Bronchial epithelial cell (primary cell): ENCODE results near the gene PHOX2A. TPM values are rescaled to one million over a fixed set of nuclear protein-coding genes. Genes with fewer than 3 reads are reported as not detected.
A peak's percentile ranks its signal among the peaks of the same experiment; 100 is the strongest.

Experiments
- DNase-seq: peaks from one replicate; pipeline ENCODE4 v3.0.0-alpha.2; 2010; ENCODE audit warnings: low read depth
- FAIRE-seq: peaks from 2 replicates; lab custom pipeline; 2011; peaks lifted over from hg19 to GRCh38; lab: Jason Lieb, UNC
- H3K27me3 ChIP-seq: 2 replicates; pipeline ENCODE4 v1.5.1; 2011; ENCODE audit warnings: low read length; ENCODE audit not compliant: control insufficient read depth, insufficient read depth
- H3K36me3 ChIP-seq: 2 replicates; pipeline ENCODE4 v1.5.1; 2011; ENCODE audit warnings: low read length; ENCODE audit not compliant: control insufficient read depth, insufficient read depth
- H3K4me3 ChIP-seq: 2 replicates; pipeline ENCODE4 v1.5.1; 2011; ENCODE audit warnings: mild to moderate bottlenecking, low read depth, low read length, control low read depth
- total RNA-seq: library from RNA; depleted of rRNA; stranded (reverse); fragments of >200 nt; gene quantifications from 2 replicates; pipeline ENCODE4 v1.2.1, GENCODE V29; 2014
- TF ChIP-seq, protein P1 (sequence below): IDR thresholded peaks from 2 replicates; pipeline ENCODE4 v1.5.1; 2011; ENCODE audit warnings: mild to moderate bottlenecking, moderate library complexity, low read length, control low read depth, inconsistent platforms; ENCODE audit not compliant: insufficient read depth, severe bottlenecking

Gene PHOX2A
- total RNA-seq, 1 donor from 2014 or later: not detected

DNA sequence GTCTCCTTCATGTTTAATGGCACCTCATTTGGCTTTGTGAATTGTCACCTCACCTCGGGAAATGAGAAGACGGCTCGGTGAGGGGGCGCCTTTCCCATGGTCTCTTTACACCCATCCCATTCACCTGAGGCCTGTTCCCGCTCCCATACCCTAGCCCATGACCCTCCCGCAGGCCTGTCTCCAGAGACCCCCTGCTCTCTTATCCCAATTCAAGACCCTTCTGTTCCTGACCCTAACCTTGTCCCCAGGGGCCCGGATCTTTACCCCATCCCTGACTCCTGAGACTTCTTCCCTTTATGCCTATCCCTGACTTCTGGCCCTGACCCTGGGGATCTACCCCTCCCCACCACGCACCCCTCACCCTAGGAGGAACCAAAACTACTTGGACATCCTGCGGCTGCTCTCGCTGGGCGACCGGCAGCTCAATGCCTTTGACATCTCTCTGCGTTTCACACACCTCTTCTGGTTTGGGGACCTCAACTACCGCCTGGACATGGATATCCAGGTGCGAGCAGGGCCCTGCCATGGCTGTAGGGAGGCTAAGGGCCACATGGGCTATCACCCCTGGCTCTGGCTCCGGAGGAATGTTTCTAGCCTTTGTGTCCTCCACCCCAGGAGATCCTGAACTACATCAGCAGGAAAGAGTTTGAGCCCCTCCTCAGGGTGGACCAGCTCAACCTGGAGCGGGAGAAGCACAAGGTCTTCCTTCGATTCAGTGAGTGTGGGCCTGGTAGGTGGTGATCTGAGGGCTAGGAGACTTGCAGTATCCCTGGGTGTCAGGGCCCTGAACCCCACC is 11.5 kb downstream of the PHOX2A start:
- TF ChIP-seq, protein P1, sequence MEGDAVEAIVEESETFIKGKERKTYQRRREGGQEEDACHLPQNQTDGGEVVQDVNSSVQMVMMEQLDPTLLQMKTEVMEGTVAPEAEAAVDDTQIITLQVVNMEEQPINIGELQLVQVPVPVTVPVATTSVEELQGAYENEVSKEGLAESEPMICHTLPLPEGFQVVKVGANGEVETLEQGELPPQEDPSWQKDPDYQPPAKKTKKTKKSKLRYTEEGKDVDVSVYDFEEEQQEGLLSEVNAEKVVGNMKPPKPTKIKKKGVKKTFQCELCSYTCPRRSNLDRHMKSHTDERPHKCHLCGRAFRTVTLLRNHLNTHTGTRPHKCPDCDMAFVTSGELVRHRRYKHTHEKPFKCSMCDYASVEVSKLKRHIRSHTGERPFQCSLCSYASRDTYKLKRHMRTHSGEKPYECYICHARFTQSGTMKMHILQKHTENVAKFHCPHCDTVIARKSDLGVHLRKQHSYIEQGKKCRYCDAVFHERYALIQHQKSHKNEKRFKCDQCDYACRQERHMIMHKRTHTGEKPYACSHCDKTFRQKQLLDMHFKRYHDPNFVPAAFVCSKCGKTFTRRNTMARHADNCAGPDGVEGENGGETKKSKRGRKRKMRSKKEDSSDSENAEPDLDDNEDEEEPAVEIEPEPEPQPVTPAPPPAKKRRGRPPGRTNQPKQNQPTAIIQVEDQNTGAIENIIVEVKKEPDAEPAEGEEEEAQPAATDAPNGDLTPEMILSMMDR: no peak
- H3K27me3 ChIP-seq: no peaks in the 10 kb centered on the region
- no peak overlapping the region for H3K4me3 ChIP-seq
- FAIRE-seq (no peak), DNase-seq (no peak)
- peaks cover 82% of the 10 kb centered on the region for H3K36me3 ChIP-seq

DNA sequence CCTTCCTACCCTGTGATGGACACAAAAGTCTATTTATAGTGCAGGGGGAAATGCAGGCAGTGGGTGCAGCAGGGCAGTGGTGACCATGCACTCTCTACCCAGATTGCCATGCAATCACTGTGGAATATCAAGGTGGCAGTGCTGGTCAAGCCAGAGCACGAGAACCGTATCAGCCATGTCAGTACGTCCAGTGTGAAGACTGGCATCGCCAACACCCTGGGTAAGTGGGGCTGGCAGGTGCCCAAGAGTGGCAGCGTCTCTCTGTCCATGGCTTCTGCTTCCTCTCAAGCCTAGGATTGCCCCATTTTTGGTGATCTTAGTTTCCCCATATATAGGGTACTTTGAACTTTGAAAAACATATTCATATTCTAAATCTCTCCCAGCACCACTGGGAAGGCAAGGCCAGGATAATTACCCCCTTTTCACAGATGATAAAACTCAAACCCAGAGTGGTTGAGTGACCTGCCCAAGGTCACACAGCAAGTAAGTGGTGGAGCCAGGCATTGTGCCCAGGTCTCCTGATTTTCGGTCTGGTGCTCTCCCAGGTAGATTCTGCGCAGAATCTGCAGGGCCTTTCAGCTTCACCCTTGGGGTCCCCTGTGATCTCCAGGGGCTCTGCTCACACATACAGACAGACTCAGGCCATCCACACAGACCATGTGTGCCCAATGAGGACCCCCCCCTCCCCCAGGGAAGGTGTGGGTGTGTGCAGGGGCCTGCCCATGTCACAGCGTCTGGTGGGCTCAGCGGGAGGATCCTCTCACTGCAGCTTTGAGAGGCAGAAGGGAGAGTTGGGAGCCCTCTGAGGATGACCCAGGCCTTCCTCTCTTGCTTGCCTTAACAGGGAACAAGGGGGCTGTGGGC is 12.3 kb downstream of the PHOX2A start:
- Histone ChIP-seq H3K27me3 (no peaks in the 10 kb centered on the region), H3K4me3 (no peak overlapping the region), H3K36me3 (peaks cover 80% of the 10 kb centered on the region)
- TF ChIP-seq, protein P1: no peak
- FAIRE-seq (no peak), DNase-seq (no peak)

DNA sequence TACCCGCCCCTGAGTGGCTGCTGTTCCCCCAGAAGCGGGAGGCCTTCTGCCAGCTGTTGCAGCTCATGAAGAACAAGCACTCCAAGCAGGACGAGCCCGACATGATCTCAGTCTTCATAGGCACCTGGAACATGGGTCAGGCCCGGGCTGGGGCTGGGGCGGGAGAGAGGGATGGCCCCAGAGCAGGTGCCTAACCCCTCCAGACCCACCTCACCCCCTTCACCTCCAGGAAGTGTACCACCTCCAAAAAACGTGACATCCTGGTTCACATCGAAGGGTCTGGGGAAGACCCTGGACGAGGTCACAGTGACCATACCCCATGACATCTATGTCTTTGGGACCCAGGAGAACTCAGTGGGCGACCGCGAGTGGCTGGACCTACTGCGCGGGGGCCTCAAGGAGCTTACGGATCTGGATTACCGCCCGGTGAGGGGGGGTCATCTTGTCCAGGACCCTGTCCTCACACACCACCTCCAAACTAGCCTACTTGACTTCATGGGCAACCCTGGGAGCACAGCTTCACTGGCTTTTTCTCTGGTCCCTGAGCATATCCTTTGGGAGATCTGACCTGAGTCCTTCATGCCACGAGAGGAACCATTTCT is 13.1 kb downstream of the PHOX2A start:
- TF ChIP-seq, protein P1: no peak
- DNase-seq: no peak
- Histone ChIP-seq H3K27me3 (no peaks in the 10 kb centered on the region), H3K36me3 (peaks cover 79% of the 10 kb centered on the region), H3K4me3 (no peak overlapping the region)
- FAIRE-seq: no peak

DNA sequence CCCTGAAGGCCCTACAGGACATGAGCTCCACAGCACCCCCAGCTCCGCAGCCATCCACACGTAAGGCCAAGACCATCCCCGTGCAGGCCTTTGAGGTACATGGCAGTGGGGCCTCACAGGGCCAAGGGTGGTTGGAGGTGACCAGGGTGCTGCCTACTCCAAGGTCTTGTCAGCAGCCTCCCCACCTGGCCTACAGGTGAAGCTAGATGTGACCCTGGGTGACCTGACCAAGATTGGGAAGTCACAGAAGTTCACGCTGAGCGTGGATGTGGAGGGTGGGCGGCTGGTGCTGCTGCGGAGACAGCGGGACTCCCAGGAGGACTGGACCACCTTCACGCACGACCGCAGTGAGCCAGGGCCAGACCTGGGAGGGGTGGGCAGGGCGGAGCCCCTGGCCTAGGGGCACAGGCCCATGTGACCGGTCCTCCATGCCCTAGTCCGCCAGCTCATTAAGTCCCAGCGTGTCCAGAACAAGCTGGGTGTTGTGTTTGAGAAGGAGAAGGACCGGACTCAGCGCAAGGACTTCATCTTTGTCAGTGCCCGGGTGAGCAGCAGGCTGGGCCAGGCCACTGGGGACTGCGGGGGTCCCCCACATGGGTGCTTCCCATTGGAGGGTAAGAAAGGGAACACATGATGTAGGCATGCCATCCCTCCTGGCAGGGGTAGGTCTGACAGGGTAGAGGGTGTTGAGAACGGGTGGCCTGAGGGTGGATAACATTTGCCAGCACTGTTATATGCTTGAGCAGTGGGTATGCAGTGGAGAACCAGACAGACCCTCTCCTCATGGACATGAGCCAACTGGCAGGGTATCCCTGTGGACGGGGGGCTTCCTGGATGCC is 13.8 kb downstream of the PHOX2A start:
- H3K27me3 ChIP-seq: no peaks in the 10 kb centered on the region
- TF ChIP-seq, protein P1: no peak
- H3K36me3 ChIP-seq: peaks cover 72% of the 10 kb centered on the region
- FAIRE-seq: no peak
- no peak for DNase-seq
- no peak overlapping the region for H3K4me3 ChIP-seq

DNA sequence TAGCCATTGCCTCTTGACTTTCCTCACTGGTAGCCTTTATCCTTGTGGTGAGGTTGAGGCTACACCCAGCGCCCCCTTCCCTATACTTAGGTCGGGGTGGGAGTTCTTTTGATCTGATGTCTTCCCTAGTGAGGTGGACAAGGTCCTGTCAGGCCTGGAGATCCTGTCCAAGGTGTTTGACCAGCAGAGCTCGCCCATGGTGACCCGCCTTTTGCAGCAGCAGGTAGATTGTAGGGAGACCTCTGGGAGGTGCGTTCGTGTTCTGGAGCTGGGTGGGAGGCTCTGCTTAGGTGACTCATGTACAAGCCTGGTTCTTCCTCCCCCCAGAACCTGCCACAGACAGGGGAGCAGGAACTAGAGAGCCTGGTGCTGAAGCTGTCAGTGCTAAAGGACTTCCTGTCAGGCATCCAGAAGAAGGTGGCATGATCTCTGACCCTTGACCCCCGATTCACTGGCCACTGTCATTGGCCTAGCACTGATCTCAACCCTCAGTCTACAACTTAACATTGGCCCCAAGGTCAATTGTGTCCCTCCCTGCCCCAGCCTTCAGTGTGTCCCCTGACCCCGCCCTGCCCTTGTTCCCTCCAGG is 14.5 kb downstream of the PHOX2A start:
- peak; percentile 91 for FAIRE-seq
- peaks cover 66% of the 10 kb centered on the region for H3K36me3 ChIP-seq
- TF ChIP-seq, protein P1: no peak

More for the DNA sequence above, 14.5 kb downstream of the PHOX2A start:
- H3K4me3 ChIP-seq: no peak overlapping the region
- no peak for DNase-seq
- H3K27me3 ChIP-seq: no peaks in the 10 kb centered on the region
